ENCODE measurements around the gene SEMA6B. TPM values are rescaled to one million over a fixed set of nuclear protein-coding genes. Genes with fewer than 3 reads are reported as not detected.

Gene SEMA6B
- total RNA-seq, 1 experiment from 2014 or later = 5.7 TPM

DNA sequence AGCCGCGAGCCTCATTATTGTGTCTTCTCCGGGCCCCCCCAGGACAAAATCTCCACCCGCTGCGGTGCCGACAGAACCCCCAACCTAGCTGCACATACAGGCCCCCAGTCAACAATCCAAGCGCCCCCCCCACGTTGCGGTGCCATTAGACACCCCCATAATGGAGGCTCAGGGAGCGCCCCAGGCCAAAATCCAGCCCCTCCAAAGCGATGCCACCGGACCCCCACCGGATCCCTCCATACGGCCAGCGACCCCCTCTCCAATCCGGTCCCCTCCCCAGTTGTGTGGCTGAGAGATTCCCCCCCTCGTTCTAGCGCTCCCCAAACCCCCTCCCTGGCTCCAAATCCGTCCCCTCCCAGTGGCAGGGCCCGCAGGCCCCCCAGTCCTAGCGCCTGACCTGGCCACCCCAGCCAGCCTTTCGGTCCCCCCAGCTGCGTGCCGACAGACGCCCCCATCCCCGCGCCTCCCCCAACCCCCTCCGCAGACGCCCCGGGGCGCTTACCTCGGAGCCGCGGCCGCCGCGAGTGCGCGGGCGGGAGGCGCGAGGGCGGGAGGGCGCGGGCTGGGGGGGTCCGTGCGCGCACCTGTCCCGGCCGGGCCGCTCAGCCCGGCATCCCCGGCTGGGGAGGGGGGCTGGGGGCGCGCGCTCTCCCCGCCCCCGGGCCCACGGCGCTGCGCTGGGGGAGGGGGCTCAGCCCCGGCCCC lies 21.6 kb upstream of the SEMA6B start:
- H3K4me1 ChIP-seq (ENCODE audit: control insufficient read depth, insufficient read depth, low read length) = no peaks in the 10 kb centered on the region; the same call in 1 of the 2 replicates
- in situ Hi-C loops (cut with HindIII; ENCODE audit: low pct_unique_long_range_greater_than_20kb, low sequenced_read_pairs) = no loop called here

DNA sequence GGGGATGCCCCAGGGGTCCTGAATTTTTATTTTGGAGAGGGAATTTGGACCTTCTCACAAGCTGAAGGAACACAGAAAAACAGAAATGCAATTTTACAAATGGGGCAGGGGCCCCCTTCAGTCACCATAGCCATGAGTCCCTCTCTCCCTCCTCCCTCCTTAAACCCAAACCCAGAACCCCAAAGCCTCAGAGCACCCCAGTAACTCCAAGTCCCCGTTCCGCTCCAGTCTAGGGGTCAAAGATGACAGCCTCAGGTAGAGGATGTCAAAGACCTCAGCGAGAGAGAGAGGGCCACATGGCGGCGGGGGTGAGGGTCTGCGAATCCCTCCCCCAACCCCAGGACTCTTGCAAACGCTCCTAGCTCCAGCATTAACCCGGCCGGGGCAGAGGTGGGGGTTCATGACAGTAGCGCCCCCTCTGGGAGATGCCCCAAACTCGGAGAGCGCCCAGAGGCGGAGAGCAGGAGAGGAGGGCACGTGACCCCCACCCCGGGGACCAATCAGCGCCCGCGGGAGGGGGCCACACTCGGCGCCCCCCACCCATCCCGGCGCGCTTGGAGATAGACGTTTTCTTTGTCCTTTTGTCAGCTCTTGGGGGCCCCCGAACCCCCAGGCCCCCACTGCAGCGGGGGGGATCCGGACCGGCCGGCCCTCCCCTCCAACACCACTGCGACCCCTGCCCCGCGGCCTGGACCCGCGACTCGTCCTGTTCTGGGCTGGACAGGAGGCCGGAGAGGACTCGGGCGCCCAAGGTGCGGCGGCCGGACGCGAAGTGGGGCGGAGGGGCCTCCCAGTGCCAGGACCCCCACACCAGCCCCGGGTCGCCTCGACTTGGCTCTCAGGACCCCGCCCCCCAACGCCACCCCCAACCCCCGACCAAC lies 20.8 kb upstream of the SEMA6B start:
- no peaks in the 10 kb centered on the region; the same call in 1 of the 2 replicates for H3K36me3 ChIP-seq (ENCODE audit: control insufficient read depth, insufficient read depth, low read length)
- peaks cover 6% of the 10 kb centered on the region for H3K4me1 ChIP-seq (ENCODE audit: control insufficient read depth, insufficient read depth, low read length)
- no peak for DNase-seq (ENCODE audit: low read depth, low spot score)
- intact Hi-C loops (cut with micrococcal nuclease; ENCODE audit: unreplicated experiment) (no loop called here), in situ Hi-C loops (cut with HindIII; ENCODE audit: low pct_unique_long_range_greater_than_20kb, low sequenced_read_pairs) (no loop called here)
- ChIA-PET POLR2A (no interaction called here), CTCF (interaction anchor here (0.5 to 0.7 kb wide), 4 partner anchors 9 to 57 kb away, joined by 3 to 6 read pairs (median 4); no protein-coding TSS in a partner anchor)
- no peak for ATAC-seq
- no TSS peak for BruUV-seq (replicated peaks)
- no peaks in the 10 kb centered on the region for H3K27me3 ChIP-seq (ENCODE audit: control insufficient read depth, insufficient read depth, low read length)
- H3K4me3 ChIP-seq (ENCODE audit: low read depth in 2 of 2, low read length in 2 of 2) = peak overlapping the region in 1 of 2 experiments; percentile 26; a peak in 1 of 4 replicates
- no peak overlapping the region for H3K27ac ChIP-seq (ENCODE audit: low read length)
- H3K9me3 ChIP-seq (ENCODE audit: control insufficient read depth, insufficient read depth, low read depth, low read length) = no peaks in the 10 kb centered on the region
- no peak for TF ChIP-seq TCF7L2 (IDR thresholded peaks at IDR 0.05; ENCODE audit: low read depth, low read length)
- TF ChIP-seq, protein P1, sequence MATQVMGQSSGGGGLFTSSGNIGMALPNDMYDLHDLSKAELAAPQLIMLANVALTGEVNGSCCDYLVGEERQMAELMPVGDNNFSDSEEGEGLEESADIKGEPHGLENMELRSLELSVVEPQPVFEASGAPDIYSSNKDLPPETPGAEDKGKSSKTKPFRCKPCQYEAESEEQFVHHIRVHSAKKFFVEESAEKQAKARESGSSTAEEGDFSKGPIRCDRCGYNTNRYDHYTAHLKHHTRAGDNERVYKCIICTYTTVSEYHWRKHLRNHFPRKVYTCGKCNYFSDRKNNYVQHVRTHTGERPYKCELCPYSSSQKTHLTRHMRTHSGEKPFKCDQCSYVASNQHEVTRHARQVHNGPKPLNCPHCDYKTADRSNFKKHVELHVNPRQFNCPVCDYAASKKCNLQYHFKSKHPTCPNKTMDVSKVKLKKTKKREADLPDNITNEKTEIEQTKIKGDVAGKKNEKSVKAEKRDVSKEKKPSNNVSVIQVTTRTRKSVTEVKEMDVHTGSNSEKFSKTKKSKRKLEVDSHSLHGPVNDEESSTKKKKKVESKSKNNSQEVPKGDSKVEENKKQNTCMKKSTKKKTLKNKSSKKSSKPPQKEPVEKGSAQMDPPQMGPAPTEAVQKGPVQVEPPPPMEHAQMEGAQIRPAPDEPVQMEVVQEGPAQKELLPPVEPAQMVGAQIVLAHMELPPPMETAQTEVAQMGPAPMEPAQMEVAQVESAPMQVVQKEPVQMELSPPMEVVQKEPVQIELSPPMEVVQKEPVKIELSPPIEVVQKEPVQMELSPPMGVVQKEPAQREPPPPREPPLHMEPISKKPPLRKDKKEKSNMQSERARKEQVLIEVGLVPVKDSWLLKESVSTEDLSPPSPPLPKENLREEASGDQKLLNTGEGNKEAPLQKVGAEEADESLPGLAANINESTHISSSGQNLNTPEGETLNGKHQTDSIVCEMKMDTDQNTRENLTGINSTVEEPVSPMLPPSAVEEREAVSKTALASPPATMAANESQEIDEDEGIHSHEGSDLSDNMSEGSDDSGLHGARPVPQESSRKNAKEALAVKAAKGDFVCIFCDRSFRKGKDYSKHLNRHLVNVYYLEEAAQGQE (IDR thresholded peaks at IDR 0.05; ENCODE audit: insufficient read depth in 1 of 2, low read depth in 2 of 2, low read length in 1 of 2) = no peak
- TF ChIP-seq, protein P2, sequence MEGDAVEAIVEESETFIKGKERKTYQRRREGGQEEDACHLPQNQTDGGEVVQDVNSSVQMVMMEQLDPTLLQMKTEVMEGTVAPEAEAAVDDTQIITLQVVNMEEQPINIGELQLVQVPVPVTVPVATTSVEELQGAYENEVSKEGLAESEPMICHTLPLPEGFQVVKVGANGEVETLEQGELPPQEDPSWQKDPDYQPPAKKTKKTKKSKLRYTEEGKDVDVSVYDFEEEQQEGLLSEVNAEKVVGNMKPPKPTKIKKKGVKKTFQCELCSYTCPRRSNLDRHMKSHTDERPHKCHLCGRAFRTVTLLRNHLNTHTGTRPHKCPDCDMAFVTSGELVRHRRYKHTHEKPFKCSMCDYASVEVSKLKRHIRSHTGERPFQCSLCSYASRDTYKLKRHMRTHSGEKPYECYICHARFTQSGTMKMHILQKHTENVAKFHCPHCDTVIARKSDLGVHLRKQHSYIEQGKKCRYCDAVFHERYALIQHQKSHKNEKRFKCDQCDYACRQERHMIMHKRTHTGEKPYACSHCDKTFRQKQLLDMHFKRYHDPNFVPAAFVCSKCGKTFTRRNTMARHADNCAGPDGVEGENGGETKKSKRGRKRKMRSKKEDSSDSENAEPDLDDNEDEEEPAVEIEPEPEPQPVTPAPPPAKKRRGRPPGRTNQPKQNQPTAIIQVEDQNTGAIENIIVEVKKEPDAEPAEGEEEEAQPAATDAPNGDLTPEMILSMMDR (IDR thresholded peaks at IDR 0.05) = peak; percentile 52; the same call in 1 of the 2 replicates

More for the DNA sequence above, 21.6 kb upstream of the SEMA6B start:
- intact Hi-C loops (cut with micrococcal nuclease; ENCODE audit: unreplicated experiment) = no loop called here
- Histone ChIP-seq H3K27ac (ENCODE audit: low read length) (no peak overlapping the region), H3K4me3 (ENCODE audit: low read depth in 2 of 2, low read length in 2 of 2) (peak overlapping the region; percentile 21 to 33; a peak in 3 of 4 replicates), H3K36me3 (ENCODE audit: control insufficient read depth, insufficient read depth, low read length) (no peaks in the 10 kb centered on the region; the same call in 1 of the 2 replicates), H3K9me3 (ENCODE audit: control insufficient read depth, insufficient read depth, low read depth, low read length) (no peaks in the 10 kb centered on the region), H3K27me3 (ENCODE audit: control insufficient read depth, insufficient read depth, low read length) (no peaks in the 10 kb centered on the region)
- CTCF ChIA-PET = interaction anchor here (0.6 to 0.7 kb wide), 3 partner anchors 8 to 58 kb away, joined by 3 to 6 read pairs (median 4); no protein-coding TSS in a partner anchor
- POLR2A ChIA-PET = no interaction called here
- TF ChIP-seq POLR2AphosphoS5 (IDR thresholded peaks at IDR 0.05; ENCODE audit: low read depth, low read length) (no peak), TCF7L2 (IDR thresholded peaks at IDR 0.05; ENCODE audit: low read depth, low read length) (no peak), SIN3A (IDR thresholded peaks at IDR 0.05; ENCODE audit: borderline replicate concordance, insufficient read depth, low read depth, low read length) (no peak)
- TF ChIP-seq, protein P2 (IDR thresholded peaks at IDR 0.05) = no peak
- TF ChIP-seq, protein P1 (IDR thresholded peaks at IDR 0.05; ENCODE audit: insufficient read depth in 1 of 2, low read depth in 2 of 2, low read length in 1 of 2) = no peak
- ATAC-seq (no peak), DNase-seq (ENCODE audit: low read depth, low spot score) (no peak)
- no TSS peak for BruUV-seq (replicated peaks)

Data from Panc1 (cell line).